T-helper 2 cell (primary cell): ENCODE measurements around the gene MLH1.

Source experiments
- DNase-seq, 5 experiments: peaks; one replicate each; pipeline versions ENCODE4 v3.0.0 to v3.0.0-alpha.2; 2012 to 2022

MLH1 gene

DNA sequence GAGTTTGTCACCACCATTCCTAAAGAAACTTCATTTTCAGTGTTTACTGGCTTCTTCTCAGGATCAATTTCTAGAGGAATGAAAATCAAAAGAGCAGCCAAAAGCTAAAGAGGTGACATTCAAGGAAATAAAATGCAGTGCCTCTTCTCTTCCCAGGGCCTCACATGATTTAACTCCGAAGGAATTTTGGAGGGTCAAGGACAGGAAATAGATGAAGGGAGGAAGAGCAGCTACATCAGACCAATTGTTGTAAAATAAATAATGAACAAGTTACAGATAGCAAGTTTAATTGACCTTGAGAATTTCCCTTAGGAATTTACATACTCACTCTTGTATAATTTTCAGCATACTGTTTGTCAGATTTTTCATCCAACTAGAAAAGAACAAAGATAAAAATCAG is 103.0 kb downstream of the MLH1 start:
- DNase-seq, result no peak

- no peak for DNase-seq
These were observed 103.7 kb downstream of the MLH1 start for GRCh38 chr3:37096975-37097374.

DNA sequence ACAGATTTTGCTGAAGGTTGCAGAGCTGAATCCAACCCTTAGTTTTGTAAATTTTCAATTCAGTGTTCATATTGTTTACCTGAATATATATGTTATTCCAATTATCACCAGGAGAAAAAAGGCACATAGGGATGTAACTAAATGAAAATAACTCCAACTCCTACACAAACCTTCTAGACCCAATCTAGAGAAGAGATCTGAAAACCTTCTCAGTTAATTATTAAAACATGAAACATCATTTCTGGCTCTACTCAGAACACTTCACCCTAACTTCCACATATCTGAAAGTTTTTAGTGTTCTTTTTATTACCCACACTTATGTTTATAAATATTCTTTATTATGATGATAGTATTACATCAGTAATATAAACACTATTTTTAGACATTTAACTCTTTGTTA is 104.5 kb downstream of the MLH1 start:
- no peak for DNase-seq

DNA sequence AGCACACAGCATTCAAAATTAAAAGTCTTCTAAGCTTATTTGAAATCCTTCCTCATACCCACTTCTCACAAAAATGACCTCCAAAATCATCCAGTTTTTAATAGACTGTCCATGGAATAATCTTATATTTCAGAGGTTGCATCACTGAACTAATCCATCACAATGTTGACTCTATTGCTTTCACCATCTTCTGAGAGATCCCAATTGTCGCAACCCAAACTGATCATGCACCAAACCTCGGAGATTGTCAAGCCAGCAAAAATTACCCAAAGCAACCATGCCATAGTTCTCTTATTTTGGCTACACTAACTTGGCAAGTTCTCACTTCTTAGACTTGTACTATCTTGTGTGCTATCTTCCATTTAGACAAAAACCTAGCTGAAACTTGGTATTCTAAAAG is 105.6 kb downstream of the MLH1 start:
- DNase-seq, result no peak

DNA sequence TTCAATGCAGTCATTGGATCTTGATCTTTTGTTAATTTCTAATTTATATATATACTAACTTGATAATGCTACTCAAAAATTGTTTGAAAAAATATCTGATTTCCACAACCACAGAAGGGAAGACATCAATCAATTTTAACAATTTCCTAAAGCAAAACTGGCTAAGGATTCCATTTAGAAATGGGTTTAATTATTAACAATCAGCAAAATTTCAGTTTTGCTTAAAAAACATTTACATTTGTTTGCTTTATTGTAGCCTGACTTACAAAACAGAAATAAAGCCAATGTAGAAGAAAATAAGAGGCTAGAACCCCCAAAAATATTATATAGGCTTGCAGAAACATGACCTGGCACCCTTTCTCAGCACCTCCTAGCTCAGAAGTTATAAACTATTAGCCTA is 106.2 kb downstream of the MLH1 start:
- DNase-seq, result no peak

- no peak for DNase-seq
These were observed 107.1 kb downstream of the MLH1 start for GRCh38 chr3:37100411-37100810.
